NT2/D1 (cell line): Measurements from ENCODE around the gene SOX10.

Experiments used
- SUZ12 ChIP-seq: IDR thresholded peaks from 2 replicates; pipeline ENCODE4 v1.6.1; 2011; ENCODE audit not compliant: insufficient read length, insufficient read depth; ENCODE audit errors: extremely low read depth
- YY1 ChIP-seq: IDR thresholded peaks from 2 replicates; pipeline ENCODE4 v1.6.1; 2011; ENCODE audit not compliant: insufficient read length, insufficient read depth
- ZNF274 ChIP-seq: IDR thresholded peaks from 2 replicates; pipeline ENCODE4 v1.6.1; 2011; ENCODE audit warnings: mild to moderate bottlenecking, low read depth, low read length

DNA sequence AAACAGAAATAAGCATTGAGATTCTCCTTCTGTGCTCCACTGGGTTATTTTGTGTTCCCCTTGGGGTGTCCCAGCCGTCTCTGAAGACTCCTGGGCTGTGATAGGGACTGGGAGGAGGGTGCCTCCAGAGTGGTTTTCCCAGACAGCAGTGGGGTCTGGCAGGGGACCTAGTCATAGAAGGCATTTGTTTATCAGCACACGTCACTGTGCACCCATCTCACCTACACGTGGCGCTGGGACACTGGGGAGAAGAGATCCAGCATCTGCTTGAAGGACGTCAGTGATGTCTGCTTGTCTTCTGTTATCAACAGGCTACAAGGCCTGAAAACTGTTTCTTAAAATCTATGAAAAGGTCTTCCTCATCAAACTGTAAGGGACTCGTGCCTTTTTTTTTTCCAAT lies 38.7 kb upstream of the SOX10 start:
- no peak for TF ChIP-seq YY1
- no peak for TF ChIP-seq SUZ12
- TF ChIP-seq ZNF274, result no peak
